ENCODE data around the gene MAGEB1.

MAGEB1 gene

GRCh38 chrX:30246769-30247489 is at the start of gene MAGEB1:
MAGEB1 (plus strand) TSS chrX:30247146; CDS start chrX:30250494, 3,348 bp downstream.
- Histone ChIP-seq H3K79me2 (ENCODE audit: control insufficient read depth, low read length) (no peaks in the 10 kb centered on the region), H3K9me3 (ENCODE audit: control insufficient read depth, insufficient read depth, low read length) (no peaks in the 10 kb centered on the region), H3K27me3 (ENCODE audit: control insufficient read depth, low read length) (no peaks in the 10 kb centered on the region), H3K36me3 (ENCODE audit: control insufficient read depth, low read length) (no peaks in the 10 kb centered on the region), H3K9me2 (replicated peaks; ENCODE audit: control insufficient read depth, low read length) (no peaks in the 10 kb centered on the region), H3K4me3 (ENCODE audit: low read length) (no peak within 1 kb of the TSS), H3K4me2 (ENCODE audit: low read length) (no peak within 1 kb of the TSS), H3K27ac (ENCODE audit: low read depth, low read length) (no peak within 1 kb of the TSS), H4K20me1 (ENCODE audit: control insufficient read depth, insufficient read depth, low read depth, low read length) (no peaks in the 10 kb centered on the region), H3K4me1 (ENCODE audit: control insufficient read depth, low read length) (no peaks in the 10 kb centered on the region), H3F3A (ENCODE audit: control insufficient read depth, insufficient read depth) (no peaks in the 10 kb centered on the region)
- TF ChIP-seq, protein P1, sequence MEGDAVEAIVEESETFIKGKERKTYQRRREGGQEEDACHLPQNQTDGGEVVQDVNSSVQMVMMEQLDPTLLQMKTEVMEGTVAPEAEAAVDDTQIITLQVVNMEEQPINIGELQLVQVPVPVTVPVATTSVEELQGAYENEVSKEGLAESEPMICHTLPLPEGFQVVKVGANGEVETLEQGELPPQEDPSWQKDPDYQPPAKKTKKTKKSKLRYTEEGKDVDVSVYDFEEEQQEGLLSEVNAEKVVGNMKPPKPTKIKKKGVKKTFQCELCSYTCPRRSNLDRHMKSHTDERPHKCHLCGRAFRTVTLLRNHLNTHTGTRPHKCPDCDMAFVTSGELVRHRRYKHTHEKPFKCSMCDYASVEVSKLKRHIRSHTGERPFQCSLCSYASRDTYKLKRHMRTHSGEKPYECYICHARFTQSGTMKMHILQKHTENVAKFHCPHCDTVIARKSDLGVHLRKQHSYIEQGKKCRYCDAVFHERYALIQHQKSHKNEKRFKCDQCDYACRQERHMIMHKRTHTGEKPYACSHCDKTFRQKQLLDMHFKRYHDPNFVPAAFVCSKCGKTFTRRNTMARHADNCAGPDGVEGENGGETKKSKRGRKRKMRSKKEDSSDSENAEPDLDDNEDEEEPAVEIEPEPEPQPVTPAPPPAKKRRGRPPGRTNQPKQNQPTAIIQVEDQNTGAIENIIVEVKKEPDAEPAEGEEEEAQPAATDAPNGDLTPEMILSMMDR (IDR thresholded peaks at IDR 0.05; ENCODE audit: low read depth, low read length, poor library complexity, severe bottlenecking): no peak
- no peak for TF ChIP-seq EZH2phosphoT487 (IDR thresholded peaks at IDR 0.05; ENCODE audit: borderline replicate concordance, low read length)

DNA sequence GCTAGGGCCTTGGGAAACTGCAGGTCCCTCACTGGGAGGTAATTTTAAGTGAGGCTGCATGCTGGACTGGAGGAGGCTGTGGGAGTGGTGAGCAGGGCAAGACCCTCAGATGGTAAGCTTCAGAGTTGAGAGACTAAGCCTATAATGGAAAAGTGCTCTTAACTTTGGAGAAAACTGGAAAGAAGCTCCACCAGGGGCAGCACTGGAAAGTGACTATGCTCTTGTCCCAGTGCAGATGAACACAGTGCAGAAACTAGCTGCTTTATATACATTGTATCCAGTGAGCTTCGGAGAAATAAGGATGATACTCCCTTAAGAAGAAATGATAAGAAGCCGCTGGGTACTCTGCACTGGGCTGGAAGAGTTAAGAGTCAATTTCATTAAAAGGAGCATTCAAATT is 34.8 kb upstream of the MAGEB1 start:
- Histone ChIP-seq H3K79me2 (ENCODE audit: control insufficient read depth, low read length) (no peaks in the 10 kb centered on the region), H3K4me1 (ENCODE audit: control insufficient read depth, low read length) (no peaks in the 10 kb centered on the region), H4K20me1 (ENCODE audit: control insufficient read depth, insufficient read depth, low read depth, low read length) (no peaks in the 10 kb centered on the region), H3K9me3 (ENCODE audit: control insufficient read depth, insufficient read depth, low read length) (no peaks in the 10 kb centered on the region), H3K36me3 (ENCODE audit: control insufficient read depth, low read length) (no peaks in the 10 kb centered on the region), H3F3A (ENCODE audit: control insufficient read depth, insufficient read depth) (no peaks in the 10 kb centered on the region), H3K27me3 (ENCODE audit: control insufficient read depth, low read length) (no peaks in the 10 kb centered on the region), H3K4me2 (ENCODE audit: low read length) (no peak overlapping the region), H3K9me2 (replicated peaks; ENCODE audit: control insufficient read depth, low read length) (no peaks in the 10 kb centered on the region), H3K27ac (ENCODE audit: low read depth, low read length) (no peak overlapping the region), H3K4me3 (ENCODE audit: low read length) (no peak overlapping the region)
- TF ChIP-seq EZH2phosphoT487 (IDR thresholded peaks at IDR 0.05; ENCODE audit: borderline replicate concordance, low read length): no peak
- TF ChIP-seq, protein P1 (IDR thresholded peaks at IDR 0.05; ENCODE audit: low read depth, low read length, poor library complexity, severe bottlenecking): no peak

- no peaks in the 10 kb centered on the region for H3K36me3 ChIP-seq (ENCODE audit: control insufficient read depth, low read length)
- H3K27ac ChIP-seq (ENCODE audit: low read depth, low read length): no peak within 1 kb of the TSS
- no peak within 1 kb of the TSS for H3K4me2 ChIP-seq (ENCODE audit: low read length)
- H3K4me1 ChIP-seq (ENCODE audit: control insufficient read depth, low read length): no peaks in the 10 kb centered on the region
- H3K79me2 ChIP-seq (ENCODE audit: control insufficient read depth, low read length): no peaks in the 10 kb centered on the region
- H3K9me3 ChIP-seq (ENCODE audit: control insufficient read depth, insufficient read depth, low read length): no peaks in the 10 kb centered on the region
- no peak within 1 kb of the TSS for H3K4me3 ChIP-seq (ENCODE audit: low read length)
- no peaks in the 10 kb centered on the region for H3F3A ChIP-seq (ENCODE audit: control insufficient read depth, insufficient read depth)
- H3K27me3 ChIP-seq (ENCODE audit: control insufficient read depth, low read length): no peaks in the 10 kb centered on the region
- no peak for TF ChIP-seq EZH2phosphoT487 (IDR thresholded peaks at IDR 0.05; ENCODE audit: borderline replicate concordance, low read length)
- TF ChIP-seq, protein P1 (IDR thresholded peaks at IDR 0.05; ENCODE audit: low read depth, low read length, poor library complexity, severe bottlenecking): no peak
- H3K9me2 ChIP-seq (replicated peaks; ENCODE audit: control insufficient read depth, low read length): no peaks in the 10 kb centered on the region
- no peaks in the 10 kb centered on the region for H4K20me1 ChIP-seq (ENCODE audit: control insufficient read depth, insufficient read depth, low read depth, low read length)
These were observed 31.5 kb upstream of the MAGEB1 start, which contains the start of gene MAGEB2 for GRCh38 chrX:30215357-30215843. MAGEB2 (plus strand) TSS chrX:30215563; CDS start chrX:30218581, 3,018 bp downstream.
